GM12865 (cell line): ENCODE results near the gene DMRT1.
"Not testable (repeated sequence)": the region's sequence is repeated elsewhere in the genome, so short reads cannot be mapped to it uniquely, and the experiment has no call there.

ENCODE experiments used
- DNase-seq: peaks from one replicate; pipeline ENCODE4 v3.0.0; 2010; ENCODE audit warnings: low read depth
- H3K4me3 ChIP-seq: 2 replicates; pipeline ENCODE4 v1.5.1; 2011; ENCODE audit warnings: mild to moderate bottlenecking, low read depth, low read length, control low read depth
- CTCF ChIP-seq: IDR thresholded peaks from 2 replicates; pipeline ENCODE4 v1.5.1; 2011; ENCODE audit warnings: low read length, control low read depth, low read depth, inconsistent platforms; ENCODE audit not compliant: insufficient read depth; ENCODE audit errors: missing control alignments

Gene DMRT1

GRCh38 chr9:905906-906305 is 64.4 kb downstream of the DMRT1 start:
- TF ChIP-seq CTCF = no peak
- DNase-seq = no peak
- H3K4me3 ChIP-seq = no peak overlapping the region

DNA sequence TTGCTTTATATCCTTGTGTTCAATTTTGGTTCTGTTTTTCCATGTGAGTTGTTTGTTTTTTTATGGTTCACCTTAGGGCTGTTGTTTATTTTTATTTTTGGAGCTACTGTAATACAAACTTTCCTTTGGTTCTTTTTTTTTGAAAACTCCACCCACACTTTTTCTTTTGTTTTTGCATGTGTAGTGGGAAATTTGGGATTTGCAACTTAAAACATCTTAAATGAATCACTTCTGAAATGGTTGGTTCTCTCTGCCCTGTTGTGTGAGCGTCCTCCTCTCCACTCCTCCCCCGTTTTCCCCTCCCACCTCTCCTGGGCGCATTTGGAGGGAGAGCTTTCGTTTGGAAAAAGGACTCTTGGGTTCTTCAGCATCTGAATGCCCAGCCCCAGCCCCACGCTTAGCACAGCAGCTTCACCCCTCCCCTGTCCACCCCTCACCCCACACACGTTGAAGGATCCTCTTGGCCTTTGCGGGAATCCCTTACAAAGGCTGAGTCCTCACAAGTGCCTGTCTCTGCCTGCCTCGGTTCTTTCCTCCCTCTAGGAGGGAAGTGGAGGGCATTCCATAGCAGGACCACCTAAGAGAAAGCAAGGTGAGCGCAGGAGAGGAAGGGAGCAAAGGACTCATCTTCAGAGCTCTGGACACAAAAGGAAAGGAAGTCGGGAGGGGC is 67.2 kb downstream of the DMRT1 start:
- no peak overlapping the region for H3K4me3 ChIP-seq
- no peak for TF ChIP-seq CTCF
- DNase-seq = no peak

DNA sequence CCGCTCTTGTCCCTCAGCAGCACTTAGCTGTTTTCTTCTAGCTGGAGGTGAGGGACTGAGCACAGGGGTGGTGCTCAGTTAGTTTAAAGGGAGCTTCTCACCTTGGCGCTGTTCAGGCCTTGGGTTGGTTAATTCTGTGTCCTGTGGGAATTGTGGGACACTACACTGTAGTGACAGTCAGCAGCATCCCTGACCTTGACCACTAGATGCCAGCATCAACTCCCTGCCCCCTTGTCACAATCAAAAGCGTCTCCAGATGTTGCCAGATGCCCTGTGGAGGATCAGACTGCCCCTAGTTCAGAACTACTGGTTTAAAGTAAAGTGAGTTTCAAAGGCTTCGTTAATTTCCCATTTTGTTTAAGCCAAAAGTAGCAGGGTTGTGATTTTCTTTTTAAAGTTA is 69.5 kb downstream of the DMRT1 start:
- H3K4me3 ChIP-seq = no peak overlapping the region
- no peak for DNase-seq
- TF ChIP-seq CTCF = peak; percentile 3

GRCh38 chr9:912776-913175 is 71.3 kb downstream of the DMRT1 start:
- no peak for DNase-seq
- no peak for TF ChIP-seq CTCF
- H3K4me3 ChIP-seq = no peak overlapping the region

- DNase-seq, H3K4me3 ChIP-seq: not testable (repeated sequence)
Observed at GRCh38 chr9:913526-913925, 72.0 kb downstream of the DMRT1 start.

DNA sequence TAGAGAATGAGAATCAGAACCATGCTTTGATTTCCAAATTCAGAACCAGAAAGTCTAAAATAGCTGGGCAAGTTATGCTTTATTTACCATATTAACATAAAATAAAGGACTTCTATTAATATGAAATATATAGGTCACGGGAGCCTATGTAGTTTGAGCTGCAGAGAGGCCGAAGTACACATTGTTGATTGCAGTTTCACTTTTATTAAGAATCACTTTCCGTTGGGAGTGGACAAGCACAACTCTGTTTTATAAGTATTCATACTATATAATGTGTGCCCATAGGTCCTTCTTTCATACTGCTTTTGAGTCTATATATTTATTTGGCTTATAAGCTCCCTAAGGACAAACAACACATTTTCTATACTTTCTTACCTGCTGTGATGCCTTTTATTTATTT is 76.2 kb downstream of the DMRT1 start:
- no peak for DNase-seq
- no peak overlapping the region for H3K4me3 ChIP-seq
- no peak for TF ChIP-seq CTCF

DNA sequence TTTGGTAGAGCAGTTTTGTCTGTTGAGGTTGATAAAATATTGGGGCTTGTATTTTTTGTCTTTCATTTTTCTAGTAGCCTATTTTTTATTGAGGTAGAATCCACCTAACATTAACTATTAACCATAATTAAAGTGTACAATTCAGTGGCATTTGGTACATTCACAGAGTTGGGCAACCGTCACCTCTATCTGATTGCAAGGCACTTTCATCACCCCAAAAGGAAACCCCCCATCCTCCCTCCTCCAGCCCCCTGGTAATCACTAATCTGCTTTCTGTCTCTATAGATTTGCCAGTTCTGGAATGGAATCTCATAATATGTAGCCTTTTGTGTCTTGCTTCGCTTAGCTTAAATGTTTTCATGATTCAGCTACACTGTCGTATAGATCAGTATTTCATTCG is 79.4 kb downstream of the DMRT1 start:
- no peak overlapping the region for H3K4me3 ChIP-seq
- TF ChIP-seq CTCF = no peak
- no peak for DNase-seq
